MM.1S (cell line): ENCODE results near the gene CCDC74B.
"Not testable (repeated sequence)": the region's sequence is repeated elsewhere in the genome, so short reads cannot be mapped to it uniquely, and the experiment has no call there.

Source experiments
- EZH2 ChIP-seq: fragments of 300-600 bp; sonication (generic); optimal IDR thresholded peaks from 2 replicates; pipeline ENCODE3; 2017; ENCODE audit warnings: low read depth, mild to moderate bottlenecking, antibody characterized with exemption, low read length, mixed read lengths
- EZH2phosphoT487 ChIP-seq: fragments of 300-600 bp; sonication (generic); IDR thresholded peaks from 2 replicates; pipeline ENCODE4 v1.6.1; 2018; ENCODE audit warnings: antibody characterized with exemption, low read length
- TF ChIP-seq, protein P1 (sequence below): fragments of 300-600 bp; sonication (generic); IDR thresholded peaks from 2 replicates; pipeline ENCODE4 v1.5.1; 2016; ENCODE audit warnings: antibody characterized with exemption, low read length, mixed read lengths

DNA sequence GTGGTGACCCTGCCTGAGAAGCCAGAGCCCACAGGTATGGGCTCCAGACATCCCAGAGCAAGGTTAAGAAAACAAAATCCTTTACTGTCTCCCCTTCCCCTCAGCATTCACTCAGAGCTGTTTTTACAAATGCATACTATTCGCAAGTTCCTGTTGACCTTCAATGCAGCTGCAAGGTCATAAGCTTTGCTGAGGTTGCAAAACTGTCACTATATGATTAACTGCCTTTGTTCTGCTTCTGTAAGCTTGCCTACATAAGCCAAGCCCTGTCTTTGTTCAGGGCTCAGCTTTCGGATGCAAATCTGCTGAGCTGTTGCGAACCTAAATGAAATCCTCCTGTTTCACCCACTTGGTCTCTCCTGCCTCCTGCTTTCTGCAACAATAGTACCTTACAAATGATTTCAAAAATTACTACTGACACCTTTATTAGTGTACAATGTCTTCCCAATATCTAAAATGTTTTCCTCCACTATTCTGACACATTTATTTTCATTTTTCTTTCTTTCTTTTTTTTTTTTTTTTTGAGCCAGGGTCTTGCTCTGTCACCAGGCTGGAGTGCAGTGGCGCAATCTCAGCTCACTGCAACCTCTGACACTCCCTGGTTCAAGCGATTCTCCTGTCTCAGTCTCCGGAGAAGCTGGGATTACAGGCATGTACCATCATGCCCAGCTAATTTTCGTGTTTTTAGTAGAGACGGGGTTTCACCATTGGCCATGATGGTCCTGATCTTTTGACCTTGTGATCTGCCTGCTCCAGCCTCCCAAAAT, 42.1 kb downstream of the CCDC74B start:
- TF ChIP-seq, protein P1, sequence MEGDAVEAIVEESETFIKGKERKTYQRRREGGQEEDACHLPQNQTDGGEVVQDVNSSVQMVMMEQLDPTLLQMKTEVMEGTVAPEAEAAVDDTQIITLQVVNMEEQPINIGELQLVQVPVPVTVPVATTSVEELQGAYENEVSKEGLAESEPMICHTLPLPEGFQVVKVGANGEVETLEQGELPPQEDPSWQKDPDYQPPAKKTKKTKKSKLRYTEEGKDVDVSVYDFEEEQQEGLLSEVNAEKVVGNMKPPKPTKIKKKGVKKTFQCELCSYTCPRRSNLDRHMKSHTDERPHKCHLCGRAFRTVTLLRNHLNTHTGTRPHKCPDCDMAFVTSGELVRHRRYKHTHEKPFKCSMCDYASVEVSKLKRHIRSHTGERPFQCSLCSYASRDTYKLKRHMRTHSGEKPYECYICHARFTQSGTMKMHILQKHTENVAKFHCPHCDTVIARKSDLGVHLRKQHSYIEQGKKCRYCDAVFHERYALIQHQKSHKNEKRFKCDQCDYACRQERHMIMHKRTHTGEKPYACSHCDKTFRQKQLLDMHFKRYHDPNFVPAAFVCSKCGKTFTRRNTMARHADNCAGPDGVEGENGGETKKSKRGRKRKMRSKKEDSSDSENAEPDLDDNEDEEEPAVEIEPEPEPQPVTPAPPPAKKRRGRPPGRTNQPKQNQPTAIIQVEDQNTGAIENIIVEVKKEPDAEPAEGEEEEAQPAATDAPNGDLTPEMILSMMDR, result not testable (repeated sequence)
- not testable (repeated sequence) for TF ChIP-seq EZH2, EZH2phosphoT487
